GM21737 (cell line): ENCODE data around the gene S100G.
"Not testable (repeated sequence)": the region's sequence is repeated elsewhere in the genome, so short reads cannot be mapped to it uniquely, and the experiment has no call there.

ENCODE experiments used
- ATAC-seq: cut with Tn5 transposase; IDR thresholded peaks from one replicate; pipeline ENCODE4 v1.9.1; 2021; ENCODE audit warnings: mild to moderate bottlenecking, moderate library complexity; ENCODE audit not compliant: unreplicated experiment

S100G gene, protein sequence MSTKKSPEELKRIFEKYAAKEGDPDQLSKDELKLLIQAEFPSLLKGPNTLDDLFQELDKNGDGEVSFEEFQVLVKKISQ

DNA sequence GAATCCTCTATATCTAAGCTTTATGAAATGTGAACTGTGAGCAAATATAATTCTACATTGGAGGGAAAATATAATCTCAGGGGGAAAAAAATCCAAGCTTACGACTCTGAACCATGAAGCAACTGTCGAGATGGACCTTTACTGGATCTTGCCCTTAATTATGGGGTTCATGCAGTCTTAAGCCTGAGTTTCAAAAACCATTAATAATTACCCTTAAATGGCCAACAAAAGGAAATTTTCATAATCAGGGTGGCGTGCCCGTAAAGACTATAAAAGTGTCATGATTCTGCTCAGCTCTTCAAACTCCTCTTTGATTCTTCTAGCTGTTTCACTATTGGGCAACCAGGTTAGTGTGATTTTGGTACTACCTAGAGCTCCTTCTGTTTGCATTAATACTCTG lies at the start of gene S100G:
Gene S100G (plus strand): TSS at position 301 of the 400 bp plus-strand sequence. CDS start 849 bp downstream, outside the sequence.
- no peak for ATAC-seq

DNA sequence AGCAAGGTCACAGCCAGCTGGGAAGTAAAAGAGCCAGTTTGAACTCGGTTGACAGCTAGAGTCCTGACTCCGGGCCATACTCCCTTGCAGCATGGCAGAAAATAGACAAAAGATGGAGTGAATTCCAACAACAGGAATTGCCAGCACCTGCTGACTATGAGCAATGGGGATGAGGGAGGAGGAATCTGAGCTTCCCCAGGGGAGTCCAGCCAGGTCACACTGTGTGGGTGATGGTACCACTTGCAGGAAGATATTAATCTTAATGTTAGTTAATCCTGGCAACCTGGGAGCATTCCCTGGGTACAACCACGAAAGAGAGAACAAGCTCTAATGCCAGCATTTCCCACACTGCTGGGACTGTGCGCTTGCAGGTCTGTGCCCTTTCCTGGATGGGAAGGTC lies 48.1 kb upstream of the S100G start:
- no peak for ATAC-seq

DNA sequence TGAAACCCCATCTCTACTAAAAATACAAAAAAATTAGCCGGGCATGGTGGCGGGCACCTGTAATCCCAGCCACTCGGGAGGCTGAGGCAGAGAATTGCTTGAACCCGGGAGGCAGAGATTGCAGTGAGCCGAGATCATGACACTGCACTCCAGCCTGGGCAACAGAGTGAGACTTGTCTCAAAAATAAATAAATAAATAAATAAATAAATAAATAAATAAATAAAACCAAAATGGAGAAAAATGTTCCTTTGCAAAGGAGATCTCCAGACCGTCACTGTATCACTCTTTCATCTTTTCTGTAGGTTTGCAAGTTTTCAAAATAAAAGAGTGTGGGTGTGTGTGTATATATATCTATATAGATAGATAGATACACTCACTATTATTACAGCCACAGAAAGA lies 46.7 kb upstream of the S100G start:
- ATAC-seq: not testable (repeated sequence)

DNA sequence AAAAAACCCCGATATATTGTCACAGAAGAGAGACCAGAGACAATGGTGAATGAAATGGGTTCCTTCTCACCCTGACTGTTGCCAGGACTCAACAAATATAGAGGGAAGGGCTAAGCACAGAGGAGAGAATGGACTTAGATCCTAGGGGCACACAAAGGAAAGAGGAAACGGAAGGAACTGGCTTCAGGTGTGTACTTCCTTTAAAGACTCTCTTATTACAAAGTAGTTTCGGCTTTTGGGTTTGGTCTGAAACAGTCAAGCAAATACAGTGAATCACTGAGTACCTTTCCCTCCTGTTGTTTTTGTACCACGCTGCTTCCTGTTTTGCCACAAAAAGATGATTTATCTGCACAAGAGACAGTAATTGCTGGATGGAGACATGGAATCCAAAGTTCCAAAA lies 46.1 kb upstream of the S100G start:
- no peak for ATAC-seq

DNA sequence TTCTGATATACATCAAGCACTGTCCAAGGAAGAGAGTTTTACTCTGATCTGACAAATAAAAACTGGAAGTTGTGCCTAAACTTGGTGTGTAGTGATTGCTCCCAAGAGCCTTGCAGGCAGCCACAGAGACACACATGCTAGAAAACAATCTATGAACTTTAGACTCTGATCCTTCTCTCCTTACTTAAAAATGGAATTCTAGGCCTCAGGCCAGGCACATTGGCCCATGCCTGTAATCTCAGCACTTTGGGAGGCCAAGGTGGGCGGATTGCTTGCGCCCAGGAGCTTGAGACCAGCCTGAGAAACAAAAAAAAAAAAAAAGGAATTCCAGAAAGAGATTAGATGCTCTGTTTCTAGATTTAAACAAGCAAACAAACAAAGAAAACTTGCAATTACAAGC lies 45.6 kb upstream of the S100G start:
- no peak for ATAC-seq

DNA sequence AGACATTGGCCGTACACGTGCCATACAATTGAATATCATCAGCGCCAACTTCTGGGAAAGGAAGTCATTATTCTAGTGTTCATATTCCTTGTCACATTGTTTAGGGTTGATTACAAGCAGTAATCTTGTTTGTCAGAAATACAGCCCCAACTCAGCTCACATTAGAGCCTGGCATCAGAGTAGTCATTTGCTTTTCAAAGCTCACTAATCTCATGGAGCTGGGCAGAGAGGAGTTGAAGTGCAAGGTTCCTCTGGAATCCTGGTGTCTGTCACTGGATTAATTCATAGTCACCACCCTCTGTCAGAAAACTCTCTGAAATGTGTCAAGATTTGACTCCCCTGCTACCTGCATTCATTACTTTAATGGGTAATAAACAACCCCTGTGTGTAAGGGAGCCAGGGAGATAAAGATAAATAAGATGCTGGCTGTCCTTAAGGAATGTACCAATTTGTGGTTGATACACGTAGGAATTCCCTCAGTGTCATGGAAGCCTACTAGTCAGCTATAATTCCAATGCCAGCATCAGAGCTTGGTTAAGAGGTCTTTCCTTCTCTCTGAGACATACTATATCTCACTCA lies 43.7 kb upstream of the S100G start:
- ATAC-seq: no peak

DNA sequence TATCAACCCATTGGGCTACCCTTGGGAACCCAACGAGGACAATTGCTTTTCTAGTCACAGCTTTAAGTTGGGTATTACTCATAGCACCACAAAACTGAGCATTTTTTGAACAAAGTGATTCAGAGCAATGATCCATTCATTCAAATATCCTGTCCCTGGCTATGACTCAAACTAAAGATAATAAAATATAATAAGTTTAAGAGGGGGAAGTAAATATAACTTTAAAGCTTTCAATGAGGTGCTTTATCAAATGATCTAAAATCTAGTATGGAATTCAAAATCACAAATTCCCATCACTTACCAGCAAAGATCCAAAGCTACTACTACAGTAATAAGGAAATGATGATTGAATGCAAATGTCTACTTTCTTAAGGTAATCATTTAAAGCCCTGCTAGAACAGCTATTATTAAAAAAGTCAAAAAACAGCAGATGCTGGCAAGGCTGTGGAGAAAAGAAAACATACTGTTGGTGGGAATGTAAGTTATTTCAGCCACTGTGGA lies 39.8 kb upstream of the S100G start:
- ATAC-seq: no peak

DNA sequence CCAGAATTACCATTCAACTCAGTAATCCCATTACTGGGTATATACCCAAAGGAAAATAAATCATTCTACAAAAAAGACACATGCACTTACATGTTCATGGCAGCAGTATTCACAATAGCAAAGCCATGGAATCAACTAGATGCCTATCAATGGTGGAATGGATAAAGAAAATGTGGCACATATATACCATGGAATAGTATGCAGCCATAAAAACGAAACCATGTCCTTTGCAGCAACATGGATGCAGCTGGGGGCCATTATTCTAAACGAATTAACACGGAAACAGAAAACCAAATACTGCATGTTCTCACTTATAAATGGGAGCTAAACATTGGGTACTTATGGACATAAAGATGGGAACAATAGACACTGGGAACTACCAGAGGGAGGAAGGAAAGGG lies 39.3 kb upstream of the S100G start:
- ATAC-seq: not testable (repeated sequence)

DNA sequence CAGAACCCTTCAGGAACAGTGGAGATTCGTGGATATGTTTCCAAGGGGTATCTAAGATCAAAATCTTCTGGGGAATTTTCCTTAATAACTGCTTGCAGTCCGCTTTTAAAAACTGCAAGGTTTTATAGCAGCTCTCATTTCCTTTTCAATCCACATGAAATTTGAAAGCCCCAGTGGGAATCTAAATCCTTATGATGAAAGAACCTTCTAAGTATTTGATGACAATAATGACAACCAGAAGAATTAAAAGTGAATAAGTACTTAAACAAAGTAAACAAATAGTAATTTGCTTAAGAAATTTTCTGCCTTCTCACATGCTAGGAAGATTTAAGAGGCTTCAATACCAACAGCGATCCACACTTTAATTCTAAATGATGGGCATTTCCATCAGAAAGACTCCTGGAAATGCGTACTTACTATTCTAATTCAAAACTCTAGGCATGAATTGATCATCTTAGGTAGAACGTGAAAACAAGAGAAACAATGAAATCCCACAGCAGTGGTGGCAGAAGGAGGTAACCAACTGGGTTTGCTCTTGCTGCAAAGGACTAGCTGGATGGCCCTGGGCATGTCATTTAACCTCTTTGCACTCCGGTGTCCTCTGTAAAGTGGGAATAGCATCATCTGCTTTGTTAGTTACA lies 37.6 kb upstream of the S100G start:
- ATAC-seq: no peak

DNA sequence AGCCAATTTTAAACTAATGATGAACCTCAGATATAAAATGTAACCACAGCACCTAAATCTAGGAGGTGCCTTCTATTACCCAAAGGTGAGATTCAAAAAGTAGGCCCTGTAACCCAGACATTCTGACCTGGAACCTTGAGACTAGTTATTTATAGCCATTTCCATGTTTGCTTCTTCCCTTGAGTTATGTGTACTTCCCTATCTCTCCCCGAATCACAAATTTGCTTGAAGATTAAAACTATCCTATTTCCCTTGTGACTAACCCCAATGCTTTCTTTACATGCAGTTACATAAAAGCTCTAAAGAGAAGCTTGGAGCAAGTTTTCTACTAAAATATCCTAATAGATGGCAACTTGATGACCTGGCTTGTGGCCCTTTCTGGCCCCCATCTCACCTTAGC lies 32.6 kb upstream of the S100G start:
- no peak for ATAC-seq

DNA sequence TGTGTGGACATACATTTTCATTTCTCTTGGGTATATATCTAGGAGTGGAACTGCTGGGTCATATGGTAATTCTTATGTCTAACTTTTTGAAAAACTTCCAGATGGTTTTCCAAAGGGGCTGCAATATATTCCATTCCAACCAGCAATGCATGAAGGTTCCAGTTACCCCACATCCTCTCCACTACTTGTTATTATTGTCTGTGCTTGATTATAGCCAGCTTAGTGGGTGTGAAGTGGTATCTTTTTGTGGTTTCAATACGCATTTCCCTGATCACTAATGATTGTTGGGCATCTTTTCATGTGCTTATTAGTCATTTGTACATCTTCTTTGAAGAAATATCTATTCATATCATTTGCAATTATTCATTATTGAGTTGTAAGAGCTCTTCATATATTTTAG lies 31.5 kb upstream of the S100G start:
- no peak for ATAC-seq

DNA sequence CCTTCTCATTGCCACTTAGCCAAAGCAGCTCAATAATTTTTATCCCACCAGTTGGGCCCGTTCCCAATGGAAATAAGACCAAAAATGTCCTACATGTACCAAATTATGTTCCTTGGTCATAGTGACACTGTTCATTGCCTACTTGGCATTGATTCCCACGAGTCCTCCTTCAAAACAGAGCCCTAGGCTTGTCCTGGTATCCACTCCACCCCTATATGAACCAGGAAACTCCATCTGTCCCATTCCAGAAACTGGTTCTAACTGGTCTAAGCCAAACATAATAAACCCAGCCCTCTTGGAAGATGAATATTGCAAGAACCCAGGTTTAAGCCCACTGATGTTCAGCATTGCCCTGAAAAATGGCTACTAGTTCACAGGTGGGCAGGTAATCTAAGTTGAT lies 30.9 kb upstream of the S100G start:
- no peak for ATAC-seq

DNA sequence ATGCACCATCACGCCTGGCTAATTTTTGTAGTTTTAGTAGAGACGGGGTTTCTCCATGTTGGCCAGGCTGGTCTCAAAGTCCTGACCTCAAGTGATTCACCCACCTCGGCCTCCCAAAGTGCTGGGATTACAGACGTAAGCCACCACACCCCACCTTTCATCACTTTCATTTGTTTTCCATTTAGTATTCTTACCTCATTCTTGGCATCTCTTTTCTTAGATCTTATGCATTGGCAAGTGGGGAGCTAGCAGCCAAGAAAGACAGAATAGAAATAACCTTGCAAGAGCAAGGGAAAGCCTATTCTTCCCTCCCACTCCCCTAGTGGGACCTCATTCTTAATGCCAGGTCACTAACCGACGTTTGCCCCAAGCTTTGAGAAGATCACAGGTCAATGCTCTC lies 21.4 kb upstream of the S100G start:
- not testable (repeated sequence) for ATAC-seq

DNA sequence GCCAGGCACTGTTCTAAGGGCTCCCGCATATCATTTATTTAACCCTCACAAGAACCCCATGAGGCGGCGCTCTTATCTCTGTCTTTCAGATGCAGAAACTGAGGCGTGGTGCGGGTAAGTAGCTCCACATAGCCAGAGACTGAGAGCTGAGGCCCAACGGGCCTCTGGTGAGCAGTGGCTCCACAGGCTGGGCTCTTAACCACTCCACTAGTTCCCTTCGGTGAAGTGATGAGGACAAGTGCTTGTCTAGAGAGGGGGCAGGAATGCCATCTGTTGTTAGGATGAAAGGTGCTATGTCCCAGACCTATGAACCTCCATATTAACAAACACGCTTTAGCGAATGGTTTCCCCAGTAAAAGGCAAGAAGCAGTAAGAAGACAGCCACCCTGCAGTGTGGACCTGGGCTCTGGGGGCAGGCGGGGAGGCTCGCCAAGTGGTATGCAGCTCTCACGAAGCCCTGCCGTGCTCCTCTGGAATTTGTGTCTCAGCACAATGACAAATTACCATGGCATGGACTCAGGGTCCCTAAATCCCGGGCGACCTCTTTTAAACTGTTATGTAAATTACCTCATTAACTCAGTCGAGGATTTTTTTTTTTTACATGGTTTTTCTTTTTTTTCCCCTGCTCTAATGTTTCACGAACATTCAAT lies 20.9 kb upstream of the S100G start:
- ATAC-seq: no peak

DNA sequence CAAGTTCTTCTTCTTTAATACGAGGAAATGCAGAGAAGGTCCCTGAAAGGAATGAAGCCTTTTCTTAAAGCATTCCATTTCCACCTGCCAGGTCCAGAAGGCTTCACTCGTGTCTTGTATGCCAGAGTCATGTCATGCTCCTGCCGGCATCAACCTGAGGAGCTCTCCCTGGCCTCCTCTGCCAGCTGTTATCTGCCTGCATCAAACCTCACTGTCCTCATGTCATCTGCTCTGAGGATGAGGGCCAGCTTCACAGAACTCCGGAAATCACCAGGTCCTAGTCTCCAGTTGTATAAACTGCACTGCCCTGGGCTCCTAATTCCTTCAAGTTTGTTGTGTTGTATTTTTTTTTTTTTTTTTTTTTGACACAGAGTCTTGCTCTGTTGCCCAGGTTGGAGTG lies 20.0 kb upstream of the S100G start:
- no peak for ATAC-seq

DNA sequence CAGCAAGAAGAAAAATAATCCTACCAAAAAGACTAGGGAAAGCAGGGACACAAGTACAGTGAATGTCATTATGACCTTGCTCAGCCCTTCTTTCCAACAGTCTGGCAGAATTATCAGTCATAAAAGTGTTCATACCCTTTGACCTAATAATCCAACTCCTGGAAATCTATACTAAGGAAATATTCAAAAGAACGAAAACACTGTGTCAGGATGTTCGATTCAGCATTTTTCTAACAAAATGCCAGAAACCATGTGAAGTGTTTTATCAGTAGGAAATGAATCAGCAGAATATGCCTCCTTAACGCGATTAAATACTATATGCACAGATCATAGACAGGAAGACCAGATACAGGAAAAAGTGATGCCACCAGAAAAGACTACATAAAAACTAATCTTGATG lies 16.2 kb upstream of the S100G start:
- no peak for ATAC-seq

DNA sequence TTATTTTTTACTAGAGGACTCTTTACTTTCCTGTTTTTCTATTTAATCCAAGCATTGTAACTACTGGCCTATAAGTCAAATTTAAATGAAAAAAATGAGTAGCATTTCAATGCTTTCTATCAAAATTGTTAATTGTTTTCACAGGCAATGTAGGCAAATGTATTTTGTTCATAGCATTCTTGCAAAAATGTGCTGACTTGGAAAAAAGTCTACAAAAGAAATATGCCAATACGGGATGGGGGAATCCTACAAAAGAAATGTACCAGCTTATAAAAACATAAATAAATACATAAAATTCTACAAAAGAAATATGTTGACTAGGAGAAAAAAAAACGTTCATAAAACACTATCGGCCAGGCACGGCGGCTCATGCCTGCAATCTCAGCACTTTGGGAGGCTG lies 14.9 kb upstream of the S100G start:
- no peak for ATAC-seq

DNA sequence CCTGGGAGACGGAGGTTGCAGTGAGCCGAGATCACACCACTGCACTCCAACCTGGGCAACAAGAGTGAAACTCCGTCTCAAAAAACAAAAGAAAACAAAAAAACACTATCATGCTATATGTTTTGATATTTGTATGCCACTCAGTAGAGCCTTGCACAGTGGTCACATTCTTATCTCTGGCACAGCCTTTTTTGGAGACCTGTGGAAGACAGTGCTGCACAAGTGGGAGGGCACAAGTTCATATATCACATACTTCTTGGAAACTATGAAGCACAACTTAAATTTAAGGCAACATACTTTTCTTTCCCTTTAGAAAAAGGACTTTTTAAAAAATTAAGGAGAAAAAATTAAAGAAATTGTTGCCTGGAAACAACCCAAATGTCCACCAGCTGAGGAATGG lies 14.4 kb upstream of the S100G start:
- ATAC-seq: no peak

DNA sequence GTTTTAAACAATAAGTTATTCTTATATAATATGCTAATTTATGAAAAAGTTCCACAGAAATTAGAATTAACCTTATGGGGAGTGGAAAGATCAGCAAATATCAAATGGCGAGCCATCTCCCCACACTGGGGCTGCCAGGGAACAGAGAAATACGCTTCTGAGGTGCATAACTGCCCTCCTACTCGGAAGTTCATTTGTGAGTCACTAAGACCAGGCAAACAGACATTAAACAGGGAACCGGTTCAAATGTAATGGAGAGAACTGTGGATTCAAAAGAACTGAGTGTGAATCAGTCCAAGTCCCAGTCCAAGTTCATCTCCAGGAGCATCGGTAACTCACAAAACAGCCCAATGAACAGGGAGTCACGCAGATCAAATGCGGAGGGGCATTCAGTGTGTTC lies 11.4 kb upstream of the S100G start:
- ATAC-seq: no peak

DNA sequence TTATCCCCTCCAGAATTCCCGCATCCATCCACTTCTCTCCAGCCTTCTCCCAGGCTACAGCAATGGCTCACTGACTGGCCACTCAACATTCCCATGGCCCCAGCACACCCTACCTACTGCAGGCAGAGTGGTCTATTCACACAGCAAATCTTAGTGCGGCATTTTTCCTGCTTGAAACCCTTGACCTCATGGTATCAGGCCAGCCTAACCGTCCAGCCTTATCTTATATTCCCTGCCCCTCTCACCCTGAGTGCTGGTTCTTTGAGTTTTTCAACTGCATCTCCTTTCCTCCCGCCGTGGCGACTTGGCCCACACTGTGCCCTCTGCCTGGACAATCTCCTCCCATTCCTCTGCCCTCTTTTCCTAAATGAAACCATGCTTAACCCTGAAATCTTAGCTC lies 10.0 kb upstream of the S100G start:
- no peak for ATAC-seq

DNA sequence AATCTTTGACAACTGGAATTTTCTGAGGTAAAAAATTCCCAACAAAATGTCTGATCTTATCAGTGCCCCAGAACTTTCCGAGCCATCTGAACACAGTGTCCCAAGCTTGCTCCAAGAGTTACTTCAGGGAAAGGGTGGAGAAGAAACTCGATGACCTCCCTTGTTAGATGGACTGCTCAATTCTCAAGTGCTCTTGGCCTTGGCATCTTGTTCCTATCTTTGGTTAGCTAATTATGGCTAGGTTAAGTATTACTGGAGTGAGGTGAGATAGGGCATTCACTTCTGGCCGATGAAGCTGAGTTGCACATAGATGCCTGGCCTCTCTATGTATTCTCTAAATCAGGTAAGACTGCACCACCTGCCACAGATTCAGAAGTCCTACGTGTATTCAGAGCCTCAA lies 9.1 kb upstream of the S100G start:
- ATAC-seq: no peak

DNA sequence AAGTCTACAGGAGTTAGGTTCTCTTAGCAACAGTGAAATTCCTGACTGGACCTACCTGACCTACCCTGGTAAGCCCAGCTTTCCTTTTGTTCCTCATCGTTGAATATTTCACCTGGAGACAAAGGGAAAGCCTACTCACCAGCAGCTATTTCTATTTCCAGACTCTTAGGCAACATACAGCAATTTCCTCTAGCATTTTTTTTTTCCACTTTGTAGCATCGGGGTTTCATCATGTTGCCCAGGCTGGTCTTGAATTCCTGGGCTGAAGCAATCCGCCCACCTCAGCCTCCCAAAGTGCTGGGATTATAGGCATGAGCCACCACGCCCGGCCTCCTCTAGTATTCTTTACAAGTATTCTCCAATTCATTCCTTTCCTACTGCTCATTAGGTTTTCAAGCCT lies 6.8 kb upstream of the S100G start:
- ATAC-seq: no peak
